GM12872 (cell line): ENCODE measurements around the gene GOLGA3.

Source experiments
- CTCF ChIP-seq: IDR thresholded peaks from 3 replicates; pipeline ENCODE4 v1.5.1; 2011; ENCODE audit warnings: low read depth, mild to moderate bottlenecking, low read length, moderate library complexity; ENCODE audit not compliant: insufficient read depth

Gene GOLGA3

GRCh38 chr12:132828706-132829534 lies at the start of gene GOLGA3:
Gene GOLGA3 (minus strand): TSS chr12:132828869. CDS start chr12:132822128, 6,741 bp downstream.
- no peak for TF ChIP-seq CTCF

- no peak for TF ChIP-seq CTCF
Observed at GRCh38 chr12:132874175-132874574, 45.5 kb upstream of the GOLGA3 start.

GRCh38 chr12:132873724-132874123 lies 45.1 kb upstream of the GOLGA3 start:
- TF ChIP-seq CTCF: no peak

- no peak for TF ChIP-seq CTCF
Observed at GRCh38 chr12:132872975-132873421, 44.3 kb upstream of the GOLGA3 start.

GRCh38 chr12:132872073-132872855 lies 43.6 kb upstream of the GOLGA3 start:
- TF ChIP-seq CTCF: no peak

- no peak for TF ChIP-seq CTCF
Observed at GRCh38 chr12:132869551-132869950, 40.9 kb upstream of the GOLGA3 start.

- TF ChIP-seq CTCF: no peak
Observed at GRCh38 chr12:132866251-132866828, 37.7 kb upstream of the GOLGA3 start.
